Astrocyte of the spinal cord (primary cell): Measurements from ENCODE around the gene VRK1.
A peak's percentile ranks its signal among the peaks of the same experiment; 100 is the strongest.

Experiments
- DNase-seq: peaks from one replicate; pipeline ENCODE4 v3.0.0; 2011; ENCODE audit warnings: low read depth, low spot score
- H3K4me3 ChIP-seq: 2 replicates; pipeline ENCODE4 v1.5.1; 2011; ENCODE audit warnings: low read depth, mild to moderate bottlenecking, low read length, moderate library complexity
- in situ Hi-C: cut with HindIII; loops from 2 replicates; pipeline ENCODE4 v1.10.0; 2017; ENCODE audit warnings: low sequenced_read_pairs
- TF ChIP-seq, protein P1 (sequence below): IDR thresholded peaks from 2 replicates; pipeline ENCODE4 v1.5.1; 2012; ENCODE audit warnings: low read depth, mild to moderate bottlenecking, low read length, inconsistent platforms

Gene VRK1, protein sequence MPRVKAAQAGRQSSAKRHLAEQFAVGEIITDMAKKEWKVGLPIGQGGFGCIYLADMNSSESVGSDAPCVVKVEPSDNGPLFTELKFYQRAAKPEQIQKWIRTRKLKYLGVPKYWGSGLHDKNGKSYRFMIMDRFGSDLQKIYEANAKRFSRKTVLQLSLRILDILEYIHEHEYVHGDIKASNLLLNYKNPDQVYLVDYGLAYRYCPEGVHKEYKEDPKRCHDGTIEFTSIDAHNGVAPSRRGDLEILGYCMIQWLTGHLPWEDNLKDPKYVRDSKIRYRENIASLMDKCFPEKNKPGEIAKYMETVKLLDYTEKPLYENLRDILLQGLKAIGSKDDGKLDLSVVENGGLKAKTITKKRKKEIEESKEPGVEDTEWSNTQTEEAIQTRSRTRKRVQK

GRCh38 chr14:96796851-96797581 is at the start of gene VRK1:
Gene VRK1, plus strand, starts transcription at chr14:96797382. Its CDS starts 36,090 bp downstream, at chr14:96833472.
- TF ChIP-seq, protein P1, sequence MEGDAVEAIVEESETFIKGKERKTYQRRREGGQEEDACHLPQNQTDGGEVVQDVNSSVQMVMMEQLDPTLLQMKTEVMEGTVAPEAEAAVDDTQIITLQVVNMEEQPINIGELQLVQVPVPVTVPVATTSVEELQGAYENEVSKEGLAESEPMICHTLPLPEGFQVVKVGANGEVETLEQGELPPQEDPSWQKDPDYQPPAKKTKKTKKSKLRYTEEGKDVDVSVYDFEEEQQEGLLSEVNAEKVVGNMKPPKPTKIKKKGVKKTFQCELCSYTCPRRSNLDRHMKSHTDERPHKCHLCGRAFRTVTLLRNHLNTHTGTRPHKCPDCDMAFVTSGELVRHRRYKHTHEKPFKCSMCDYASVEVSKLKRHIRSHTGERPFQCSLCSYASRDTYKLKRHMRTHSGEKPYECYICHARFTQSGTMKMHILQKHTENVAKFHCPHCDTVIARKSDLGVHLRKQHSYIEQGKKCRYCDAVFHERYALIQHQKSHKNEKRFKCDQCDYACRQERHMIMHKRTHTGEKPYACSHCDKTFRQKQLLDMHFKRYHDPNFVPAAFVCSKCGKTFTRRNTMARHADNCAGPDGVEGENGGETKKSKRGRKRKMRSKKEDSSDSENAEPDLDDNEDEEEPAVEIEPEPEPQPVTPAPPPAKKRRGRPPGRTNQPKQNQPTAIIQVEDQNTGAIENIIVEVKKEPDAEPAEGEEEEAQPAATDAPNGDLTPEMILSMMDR: no peak
- in situ Hi-C loops: no loop called here
- H3K4me3 ChIP-seq: peak within 1 kb of the TSS; percentile 81
- DNase-seq: peak; percentile 98

DNA sequence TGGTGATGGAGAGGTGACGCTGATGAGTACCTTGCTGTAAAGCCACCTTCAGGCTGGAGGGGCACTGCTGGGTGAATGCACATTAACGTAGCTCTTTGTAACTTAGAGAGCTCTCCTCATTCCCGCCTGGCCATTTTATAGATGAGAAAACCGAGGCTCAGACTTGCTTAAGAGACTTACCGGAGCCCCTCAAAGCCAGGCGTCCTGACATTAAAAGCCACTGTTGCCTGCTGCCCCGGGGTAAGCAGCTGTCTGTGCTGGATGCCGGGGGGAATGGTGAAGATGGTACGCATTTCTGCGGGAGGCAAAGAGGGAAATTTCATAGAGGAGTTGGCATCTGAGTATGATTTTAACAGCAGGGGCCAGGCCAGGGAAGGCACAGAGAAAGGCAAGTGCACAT is 49.6 kb upstream of the VRK1 start:
- H3K4me3 ChIP-seq: no peak overlapping the region
- no peak for DNase-seq
- in situ Hi-C loops: no loop called here
- TF ChIP-seq, protein P1: no peak

GRCh38 chr14:96748362-96748761 is 48.8 kb upstream of the VRK1 start:
- in situ Hi-C loops: no loop called here
- no peak for DNase-seq
- TF ChIP-seq, protein P1: no peak
- no peak overlapping the region for H3K4me3 ChIP-seq

DNA sequence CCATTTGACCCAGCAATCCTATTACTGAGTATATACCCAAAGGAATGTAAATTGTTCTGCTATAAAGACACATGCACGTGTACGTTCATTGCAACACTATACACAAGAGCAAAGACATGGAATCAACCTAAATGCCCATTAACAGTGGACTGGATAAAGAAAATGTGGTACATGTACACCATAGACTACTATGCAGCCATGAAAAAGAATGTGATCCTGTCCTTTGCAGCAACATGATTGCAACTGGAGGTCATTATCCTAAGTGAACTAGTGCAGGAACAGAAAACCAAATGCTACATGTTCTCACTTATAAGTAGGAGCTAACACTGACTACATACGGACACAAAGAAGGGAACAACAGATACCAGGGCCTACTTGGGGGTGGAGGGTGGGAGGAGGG is 45.7 kb upstream of the VRK1 start:
- in situ Hi-C loops: no loop called here
- no peak for DNase-seq
- no peak overlapping the region for H3K4me3 ChIP-seq
- TF ChIP-seq, protein P1: no peak

DNA sequence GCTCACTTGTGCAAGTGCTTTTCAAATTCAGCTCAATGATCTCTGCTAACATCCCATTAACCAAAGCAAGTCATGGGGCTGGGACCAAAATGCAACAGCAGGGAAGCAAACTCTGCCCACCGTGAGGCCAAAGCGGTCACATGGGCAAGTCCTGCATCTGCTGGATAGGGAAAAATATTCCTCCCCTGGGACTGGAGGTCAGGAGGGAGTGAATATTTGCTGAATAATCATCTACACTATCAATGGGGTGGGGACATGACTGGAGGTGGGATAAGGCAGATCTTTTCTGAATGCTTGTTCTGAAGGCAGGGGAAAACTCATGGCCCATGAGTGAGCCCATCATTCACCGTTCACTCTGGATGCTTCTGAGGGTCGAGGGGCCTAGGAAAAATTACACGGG is 45.1 kb upstream of the VRK1 start:
- no peak for DNase-seq
- H3K4me3 ChIP-seq: no peak overlapping the region
- in situ Hi-C loops: no loop called here
- TF ChIP-seq, protein P1: no peak

DNA sequence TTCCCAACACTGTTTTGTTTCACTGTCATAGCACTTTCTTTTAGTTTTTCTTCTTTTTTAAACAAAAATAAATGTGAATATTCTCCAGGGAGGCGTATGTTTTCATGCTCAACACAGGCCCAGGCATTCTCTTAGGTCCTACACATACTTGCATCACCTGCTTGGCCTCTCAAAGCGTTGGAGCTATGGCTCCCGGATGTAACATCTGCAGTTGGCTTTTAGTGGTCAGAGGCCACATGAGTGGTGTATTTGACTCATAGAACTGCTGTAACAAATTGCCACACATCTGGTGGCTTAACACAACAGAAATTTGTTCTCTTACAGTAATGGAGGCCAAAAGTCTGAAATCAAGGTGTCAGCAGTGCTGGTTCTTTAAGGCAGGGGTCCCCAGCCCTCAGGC is 44.6 kb upstream of the VRK1 start:
- in situ Hi-C loops: no loop called here
- no peak overlapping the region for H3K4me3 ChIP-seq
- TF ChIP-seq, protein P1: no peak
- no peak for DNase-seq
